Gastroesophageal sphincter (tissue), 4 donors: Measurements from ENCODE around the gene SLAMF9. TPM values are rescaled to one million over a fixed set of nuclear protein-coding genes. Genes with fewer than 3 reads are reported as not detected.

Experiments used
- ATAC-seq: fragments of 150-250 bp; one replicate; pipeline ENCODE4 v1.9.1; 2016; ENCODE audit warnings: mild to moderate bottlenecking, moderate library complexity
- H3K27ac ChIP-seq, 4 donors: fragments of 200-600 bp; sonication (generic) in 3 of 4; 1 replicate in 3 of 4; 2 replicates in 1 of 4; pipeline ENCODE4 v1.5.1; 2016 to 2019
- H3K27me3 ChIP-seq: fragments of 200-600 bp; sonication (generic); one replicate; pipeline ENCODE4 v1.5.1; 2019
- H3K36me3 ChIP-seq, 2 donors: fragments of 200-600 bp; sonication (generic); one replicate each; pipeline ENCODE4 v1.5.1; 2019; ENCODE audit warnings: control low read depth in 1 of 2
- H3K4me1 ChIP-seq, 3 donors: fragments of 200-600 bp; sonication (generic); 1 replicate in 2 of 3; 2 replicates in 1 of 3; pipeline ENCODE4 v1.5.1; 2016 to 2019; ENCODE audit warnings: control low read depth in 2 of 3
- H3K4me3 ChIP-seq, 2 donors: fragments of 200-600 bp; sonication (generic); one replicate each; pipeline ENCODE4 v1.5.1; 2019; ENCODE audit warnings: mild to moderate bottlenecking in 1 of 2, moderate library complexity in 1 of 2
- H3K9me3 ChIP-seq, 3 donors: fragments of 200-600 bp; sonication (generic); one replicate each; pipeline ENCODE4 v1.5.1; 2017 to 2019; ENCODE audit warnings: control low read depth in 2 of 3
- CTCF ChIP-seq, 4 experiments: fragments of 200-600 bp in 2 of 4; fragments of 450-650 bp in 2 of 4; sonication (generic) in 1 of 4; IDR thresholded peaks; one replicate each; pipeline ENCODE4 v1.5.1; 2017 to 2019; ENCODE audit warnings: antibody characterized with exemption in 4 of 4, mild to moderate bottlenecking in 2 of 4, moderate library complexity in 2 of 4
- EP300 ChIP-seq: sonication (generic); formaldehyde crosslinking; IDR thresholded peaks from one replicate; pipeline ENCODE4 v1.6.1; 2017; ENCODE audit warnings: antibody characterized with exemption, mild to moderate bottlenecking
- POLR2A ChIP-seq, 2 donors: fragments of 450-650 bp; IDR thresholded peaks; one replicate each; pipeline ENCODE4 v1.6.1; 2017; ENCODE audit warnings: antibody characterized with exemption in 2 of 2, mild to moderate bottlenecking in 2 of 2, moderate library complexity in 1 of 2
- POLR2AphosphoS5 ChIP-seq: sonication (generic); formaldehyde crosslinking; IDR thresholded peaks from one replicate; pipeline ENCODE4 v1.6.1; 2017; ENCODE audit warnings: antibody characterized with exemption
- WGBS, 2 donors: methylation state at CpG; one replicate each; pipeline ENCODE4 v1.1.5; 2018; ENCODE audit warnings: low coverage in 1 of 2; 5-methylcytosine and 5-hydroxymethylcytosine counted together
- total RNA-seq, 4 donors: library from RNA; depleted of rRNA; stranded (reverse); fragments of >200 nt; gene quantifications; one replicate each; pipeline ENCODE4 v1.1.0, GENCODE V29; 2016

The SLAMF9 gene
- total RNA-seq, 4 donors from 2014 or later = not detected

- no peak for TF ChIP-seq POLR2AphosphoS5
- TF ChIP-seq EP300 = no peak
- TF ChIP-seq CTCF (IDR thresholded peaks at IDR 0.05) = no peak
- TF ChIP-seq POLR2A (IDR thresholded peaks at IDR 0.05) = no peak
- Histone ChIP-seq H3K4me3 (no peak overlapping the region), H3K27ac (no peak overlapping the region), H3K4me1 (no peaks in the 10 kb centered on the region), H3K36me3 (no peaks in the 10 kb centered on the region), H3K27me3 (peaks cover 17% of the 10 kb centered on the region), H3K9me3 (no peaks in the 10 kb centered on the region)
- WGBS, 2 donors = 78% methylated on average over 3 of the region's 3 CpGs
- no peak for ATAC-seq
Measured at GRCh38 chr1:159955456-159955855, 1.4 kb upstream of the SLAMF9 start.

GRCh38 chr1:159952932-159953331, 1.1 kb downstream of the SLAMF9 start:
- TF ChIP-seq POLR2A (IDR thresholded peaks at IDR 0.05) = no peak
- no peak for TF ChIP-seq POLR2AphosphoS5
- no peak for TF ChIP-seq CTCF (IDR thresholded peaks at IDR 0.05)
- TF ChIP-seq EP300 = no peak
- 50 to 93% methylated on average over 1 to 3 of the region's 5 CpGs for WGBS, 2 donors

GRCh38 chr1:159951551-159951950, 2.5 kb downstream of the SLAMF9 start:
- WGBS, 2 donors = 67% methylated on average over 1 of the region's 1 CpG; no CpG with 5 or more reads in 1 of the 2 donors
- no peaks in the 10 kb centered on the region for H3K36me3 ChIP-seq
- no peaks in the 10 kb centered on the region for H3K4me1 ChIP-seq
- H3K9me3 ChIP-seq = no peaks in the 10 kb centered on the region
- peaks cover 17% of the 10 kb centered on the region for H3K27me3 ChIP-seq
- peak; percentile 68 for ATAC-seq
- no peak overlapping the region for H3K27ac ChIP-seq
- H3K4me3 ChIP-seq = no peak overlapping the region
- TF ChIP-seq CTCF (IDR thresholded peaks at IDR 0.05) (no peak), EP300 (no peak), POLR2AphosphoS5 (no peak), POLR2A (IDR thresholded peaks at IDR 0.05) (no peak)

More at GRCh38 chr1:159952932-159953331, 1.1 kb downstream of the SLAMF9 start:
- no peaks in the 10 kb centered on the region for H3K4me1 ChIP-seq
- H3K36me3 ChIP-seq = no peaks in the 10 kb centered on the region
- no peak for ATAC-seq
- H3K9me3 ChIP-seq = no peaks in the 10 kb centered on the region
- peaks cover 17% of the 10 kb centered on the region for H3K27me3 ChIP-seq
- no peak overlapping the region for H3K4me3 ChIP-seq
- H3K27ac ChIP-seq = no peak overlapping the region

DNA sequence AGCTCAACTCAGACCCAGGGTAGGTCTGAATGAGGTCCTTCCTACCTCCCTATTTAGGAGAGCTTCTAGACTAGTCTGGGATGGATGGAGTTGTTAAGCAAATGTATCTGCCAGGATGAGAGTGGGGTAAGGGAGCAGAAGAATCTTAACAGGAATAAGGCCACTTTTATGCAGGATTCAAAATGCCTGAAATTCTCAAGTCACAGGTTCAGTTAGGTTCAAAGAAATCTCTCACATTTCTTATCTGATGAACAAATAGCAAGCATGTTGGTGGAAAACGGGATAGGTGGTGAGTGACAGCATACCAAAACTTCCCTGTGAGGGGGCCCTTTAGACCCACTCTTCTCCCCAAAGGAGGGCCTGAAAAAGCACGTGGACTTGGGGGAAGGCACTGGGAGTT, 3.0 kb downstream of the SLAMF9 start:
- WGBS, 2 donors = 71% methylated on average over 1 of the region's 2 CpGs; no CpG with 5 or more reads in 1 of the 2 donors

More for the DNA sequence above, 3.0 kb downstream of the SLAMF9 start:
- Histone ChIP-seq H3K9me3 (no peaks in the 10 kb centered on the region), H3K36me3 (no peaks in the 10 kb centered on the region), H3K27me3 (peaks cover 17% of the 10 kb centered on the region), H3K4me3 (no peak overlapping the region), H3K27ac (no peak overlapping the region), H3K4me1 (peaks cover 0 to 4% (median 2%) of the 10 kb centered on the region in 3 donors)
- ATAC-seq = no peak
- TF ChIP-seq POLR2A (IDR thresholded peaks at IDR 0.05) (no peak), CTCF (IDR thresholded peaks at IDR 0.05) (no peak), POLR2AphosphoS5 (no peak), EP300 (no peak)
